BLaER1 treated with 17β-estradiol and CSF1 and Interleukin-3, amounts not matched to agents 10 nM and 100 nM (cell line): Measurements from ENCODE around the gene SHE.
A peak's percentile ranks its signal among the peaks of the same experiment; 100 is the strongest.

ENCODE experiments used
- H3K27ac ChIP-seq, 11 experiments: shearing (Covaris generic); formaldehyde crosslinking; 2 replicates each; pipeline ENCODE4 v1.8.1; 2022
- H3K27me3 ChIP-seq, 11 experiments: shearing (Covaris generic); formaldehyde crosslinking; 2 replicates each; pipeline ENCODE4 v1.8.1; 2022
- H3K36me3 ChIP-seq, 11 experiments: shearing (Covaris generic); formaldehyde crosslinking; 2 replicates each; pipeline ENCODE4 v1.8.1; 2022
- H3K4me1 ChIP-seq, 10 experiments: shearing (Covaris generic); formaldehyde crosslinking; 2 replicates each; pipeline ENCODE4 v1.8.1; 2022
- H3K4me2 ChIP-seq, 11 experiments: shearing (Covaris generic); formaldehyde crosslinking; 2 replicates each; pipeline ENCODE4 v1.8.1; 2022
- H3K4me3 ChIP-seq, 10 experiments: shearing (Covaris generic); formaldehyde crosslinking; 2 replicates each; pipeline ENCODE4 v1.8.1; 2022
- H3K9ac ChIP-seq, 11 experiments: shearing (Covaris generic); formaldehyde crosslinking; 2 replicates each; pipeline ENCODE4 v1.8.1; 2022
- H3K9me3 ChIP-seq, 11 experiments: shearing (Covaris generic); formaldehyde crosslinking; replicated peaks in 1 of 11; 2 replicates each; pipeline ENCODE4 v1.8.1; 2022
- H4K20me1 ChIP-seq, 11 experiments: shearing (Covaris generic); formaldehyde crosslinking; 2 replicates each; pipeline ENCODE4 v1.8.1; 2022
- Cebpa-rat ChIP-seq, 11 experiments: shearing (Covaris generic); IDR thresholded peaks; 2 replicates each; pipeline ENCODE4 v1.8.1; 2022

Gene SHE

DNA sequence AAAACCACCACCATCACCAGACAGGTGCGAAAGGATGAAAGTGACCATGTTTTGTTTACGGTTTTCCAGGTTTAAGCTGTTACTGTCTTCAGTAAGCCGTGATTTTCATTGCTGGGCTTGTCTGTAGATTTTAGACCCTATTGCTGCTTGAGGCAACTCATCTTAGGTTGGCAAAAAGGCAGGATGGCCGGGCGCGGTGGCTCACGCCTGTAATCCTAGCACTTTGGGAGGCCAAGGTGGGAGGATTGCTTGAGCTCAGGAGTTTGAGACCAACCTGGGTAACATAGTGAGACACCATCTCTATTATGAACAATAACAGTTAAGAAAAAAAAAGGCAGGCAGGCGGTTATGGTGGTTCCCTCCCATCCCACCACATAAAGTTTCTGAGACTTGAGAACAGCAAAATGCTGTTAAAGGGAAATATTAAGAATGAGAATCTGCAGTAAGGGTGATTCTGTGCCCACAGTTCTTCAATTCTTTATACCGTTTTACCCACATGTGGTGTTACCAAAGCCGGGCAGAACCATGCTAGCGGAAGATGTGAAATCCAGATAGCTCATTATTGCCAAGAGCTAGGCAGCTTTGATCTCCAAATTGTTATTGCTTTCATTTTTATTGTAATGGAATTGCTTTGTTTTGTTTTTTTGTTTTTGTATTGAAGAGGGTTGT, 34.6 kb downstream of the SHE start:
- 0 out of 22 replicates have a peak overlapping the region, but pooled peaks of 2 of the 11 experiments have one; percentile 67 to 69 for H3K27ac ChIP-seq
- no peak for TF ChIP-seq Cebpa-rat (IDR thresholded peaks at IDR 0.05)
- no peaks in the 10 kb centered on the region for H3K27me3 ChIP-seq

DNA sequence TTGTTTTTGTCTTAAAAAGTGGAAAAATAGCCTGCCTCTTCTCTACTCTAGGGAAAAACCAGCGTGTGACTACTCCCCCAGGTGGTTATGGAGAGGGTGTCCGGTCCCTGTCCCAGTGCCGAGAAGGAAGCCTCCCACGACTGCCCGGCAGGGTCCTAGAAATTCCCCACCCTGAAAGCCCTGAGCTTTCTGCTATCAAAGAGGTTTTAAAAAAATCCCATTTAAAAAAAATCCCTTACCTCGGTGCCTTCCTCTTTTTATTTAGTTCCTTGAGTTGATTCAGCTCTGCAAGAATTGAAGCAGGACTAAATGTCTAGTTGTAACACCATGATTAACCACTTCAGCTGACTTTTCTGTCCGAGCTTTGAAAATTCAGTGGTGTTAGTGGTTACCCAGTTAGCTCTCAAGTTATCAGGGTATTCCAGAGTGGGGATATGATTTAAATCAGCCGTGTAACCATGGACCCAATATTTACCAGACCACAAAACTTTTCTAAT, 35.2 kb downstream of the SHE start:
- Histone ChIP-seq H3K27me3 (no peaks in the 10 kb centered on the region), H3K27ac (peak overlapping the region in 3 of 11 experiments; percentile 27 to 69 (median 67); a peak in 5 of 22 replicates), H4K20me1 (peaks cover 0 to 95% (median 68%) of the 10 kb centered on the region in 11 experiments; a peak in 18 of 22 replicates), H3K4me2 (peak overlapping the region in 3 of 11 experiments; percentile 80 to 93 (median 81); a peak in 6 of 22 replicates), H3K4me1 (peaks cover 9 to 56% (median 24%) of the 10 kb centered on the region in 10 experiments; a peak in 18 of 20 replicates), H3K9me3 (no peaks in the 10 kb centered on the region), H3K4me3 (no peak overlapping the region), H3K9ac (peak overlapping the region in 3 of 11 experiments; percentile 52 to 55 (median 55); a peak in 4 of 22 replicates), H3K36me3 (peaks cover 0 to 71% (median 44%) of the 10 kb centered on the region in 11 experiments; a peak in 18 of 22 replicates)
- no peak for TF ChIP-seq Cebpa-rat (IDR thresholded peaks at IDR 0.05)

More for the DNA sequence above, 34.6 kb downstream of the SHE start:
- Histone ChIP-seq H3K4me3 (no peak overlapping the region), H3K9ac (peak overlapping the region in 1 of 11 experiments; percentile 55; a peak in 1 of 22 replicates), H3K9me3 (no peaks in the 10 kb centered on the region), H4K20me1 (peaks cover 0 to 90% (median 68%) of the 10 kb centered on the region in 11 experiments; a peak in 18 of 22 replicates), H3K36me3 (peaks cover 0 to 65% (median 38%) of the 10 kb centered on the region in 11 experiments; a peak in 18 of 22 replicates), H3K4me2 (peak overlapping the region in 3 of 11 experiments; percentile 80 to 93 (median 81); a peak in 4 of 22 replicates), H3K4me1 (peaks cover 9 to 50% (median 20%) of the 10 kb centered on the region in 10 experiments; a peak in 17 of 20 replicates)

DNA sequence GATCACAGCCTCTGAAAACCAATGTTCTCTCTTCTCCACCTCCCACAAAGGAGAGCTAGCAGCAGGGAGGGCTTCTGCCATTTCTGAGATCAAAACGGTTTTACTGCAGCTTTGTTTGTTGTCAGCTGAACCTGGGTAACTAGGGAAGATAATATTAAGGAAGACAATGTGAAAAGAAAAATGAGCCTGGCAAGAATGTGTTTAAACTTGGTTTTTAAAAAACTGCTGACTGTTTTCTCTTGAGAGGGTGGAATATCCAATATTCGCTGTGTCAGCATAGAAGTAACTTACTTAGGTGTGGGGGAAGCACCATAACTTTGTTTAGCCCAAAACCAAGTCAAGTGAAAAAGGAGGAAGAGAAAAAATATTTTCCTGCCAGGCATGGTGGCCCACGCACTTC, 36.0 kb downstream of the SHE start:
- no peaks in the 10 kb centered on the region for H3K27me3 ChIP-seq
- H3K9ac ChIP-seq, result peak overlapping the region in 3 of 11 experiments; percentile 52 to 63 (median 55); a peak in 6 of 22 replicates
- no peaks in the 10 kb centered on the region for H3K9me3 ChIP-seq
- H4K20me1 ChIP-seq, result peaks cover 0 to 99% (median 65%) of the 10 kb centered on the region in 11 experiments; a peak in 18 of 22 replicates
- H3K4me3 ChIP-seq, result no peak overlapping the region
- H3K4me1 ChIP-seq, result peaks cover 9 to 62% (median 27%) of the 10 kb centered on the region in 10 experiments; a peak in 18 of 20 replicates
- no peak for TF ChIP-seq Cebpa-rat (IDR thresholded peaks at IDR 0.05)
- H3K36me3 ChIP-seq, result peaks cover 0 to 79% (median 51%) of the 10 kb centered on the region in 11 experiments; a peak in 18 of 22 replicates
- H3K27ac ChIP-seq, result peak overlapping the region in 3 of 11 experiments; percentile 64 to 69 (median 67); a peak in 7 of 22 replicates
- H3K4me2 ChIP-seq, result peak overlapping the region in 4 of 11 experiments; percentile 10 to 93 (median 80); a peak in 7 of 22 replicates

DNA sequence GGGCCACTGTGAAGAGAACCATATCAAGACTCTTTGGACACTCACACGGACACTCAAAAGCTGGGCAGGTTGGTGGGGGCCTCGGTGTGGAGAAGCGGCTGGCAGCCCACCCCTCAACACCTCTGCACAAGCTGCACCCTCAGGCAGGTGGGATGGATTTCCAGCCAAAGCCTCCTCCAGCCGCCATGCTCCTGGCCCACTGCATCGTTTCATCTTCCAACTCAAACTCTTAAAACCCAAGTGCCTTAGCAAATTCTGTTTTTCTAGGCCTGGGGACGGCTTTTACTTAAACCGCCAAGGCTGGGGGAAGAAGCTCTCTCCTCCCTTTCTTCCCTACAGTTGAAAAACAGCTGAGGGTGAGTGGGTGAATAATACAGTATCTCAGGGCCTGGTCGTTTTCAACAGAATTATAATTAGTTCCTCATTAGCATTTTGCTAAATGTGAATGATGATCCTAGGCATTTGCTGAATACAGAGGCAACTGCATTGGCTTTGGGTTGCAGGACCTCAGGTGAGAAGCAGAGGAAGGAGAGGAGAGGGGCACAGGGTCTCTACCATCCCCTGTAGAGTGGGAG, 36.5 kb downstream of the SHE start:
- Histone ChIP-seq H3K27me3 (no peaks in the 10 kb centered on the region), H3K4me2 (peak overlapping the region in 4 of 11 experiments; percentile 10 to 93 (median 80); a peak in 7 of 22 replicates), H3K27ac (peak overlapping the region in 3 of 11 experiments; percentile 64 to 69 (median 67); a peak in 7 of 22 replicates), H3K4me1 (peaks cover 9 to 67% (median 27%) of the 10 kb centered on the region in 10 experiments; a peak in 18 of 20 replicates), H4K20me1 (peaks cover 0 to 99% (median 60%) of the 10 kb centered on the region in 11 experiments; a peak in 18 of 22 replicates), H3K4me3 (no peak overlapping the region), H3K36me3 (peaks cover 0 to 84% (median 56%) of the 10 kb centered on the region in 11 experiments; a peak in 18 of 22 replicates), H3K9ac (peak overlapping the region in 3 of 11 experiments; percentile 52 to 63 (median 55); a peak in 6 of 22 replicates), H3K9me3 (no peaks in the 10 kb centered on the region)
- TF ChIP-seq Cebpa-rat (IDR thresholded peaks at IDR 0.05), result no peak

DNA sequence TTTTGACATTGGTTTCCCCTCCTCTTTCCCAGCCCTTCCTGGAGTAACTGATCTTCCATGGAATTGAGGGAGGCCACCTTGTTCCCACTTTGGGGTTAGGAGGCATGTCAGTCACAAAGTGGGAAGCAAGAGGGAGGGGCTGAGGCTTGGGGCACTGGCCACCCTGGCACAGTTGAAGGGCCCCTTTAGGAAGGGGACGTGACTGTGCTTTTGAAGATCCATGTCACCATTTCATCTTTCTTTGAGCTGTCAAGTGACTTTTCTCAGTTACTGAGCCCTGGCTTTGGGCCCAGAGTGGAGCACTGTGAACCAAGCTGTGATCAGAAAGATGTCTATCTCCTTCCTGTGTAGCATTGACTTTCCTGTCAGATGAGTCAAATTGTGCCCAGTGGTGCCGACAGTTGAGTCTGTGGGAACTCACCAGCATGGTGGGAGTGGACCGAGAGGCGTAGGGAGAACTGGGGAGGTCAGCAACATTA, 38.7 kb downstream of the SHE start:
- Histone ChIP-seq H3K36me3 (peaks cover 0 to 100% (median 77%) of the 10 kb centered on the region in 11 experiments; a peak in 18 of 22 replicates), H3K9ac (peak overlapping the region in 3 of 11 experiments; percentile 5 to 35 (median 18); a peak in 3 of 22 replicates), H4K20me1 (peaks cover 0 to 96% (median 55%) of the 10 kb centered on the region in 11 experiments; a peak in 18 of 22 replicates), H3K27me3 (no peaks in the 10 kb centered on the region), H3K4me2 (peak overlapping the region in 9 of 11 experiments; percentile 4 to 81 (median 49); a peak in 16 of 22 replicates), H3K27ac (peak overlapping the region in 8 of 11 experiments; percentile 11 to 71 (median 46); a peak in 13 of 22 replicates), H3K4me1 (peaks cover 9 to 69% (median 27%) of the 10 kb centered on the region in 10 experiments; a peak in 18 of 20 replicates), H3K9me3 (no peaks in the 10 kb centered on the region; a peak in 1 of 22 replicates), H3K4me3 (no peak overlapping the region; a peak in 1 of 20 replicates)
- no peak for TF ChIP-seq Cebpa-rat (IDR thresholded peaks at IDR 0.05)

DNA sequence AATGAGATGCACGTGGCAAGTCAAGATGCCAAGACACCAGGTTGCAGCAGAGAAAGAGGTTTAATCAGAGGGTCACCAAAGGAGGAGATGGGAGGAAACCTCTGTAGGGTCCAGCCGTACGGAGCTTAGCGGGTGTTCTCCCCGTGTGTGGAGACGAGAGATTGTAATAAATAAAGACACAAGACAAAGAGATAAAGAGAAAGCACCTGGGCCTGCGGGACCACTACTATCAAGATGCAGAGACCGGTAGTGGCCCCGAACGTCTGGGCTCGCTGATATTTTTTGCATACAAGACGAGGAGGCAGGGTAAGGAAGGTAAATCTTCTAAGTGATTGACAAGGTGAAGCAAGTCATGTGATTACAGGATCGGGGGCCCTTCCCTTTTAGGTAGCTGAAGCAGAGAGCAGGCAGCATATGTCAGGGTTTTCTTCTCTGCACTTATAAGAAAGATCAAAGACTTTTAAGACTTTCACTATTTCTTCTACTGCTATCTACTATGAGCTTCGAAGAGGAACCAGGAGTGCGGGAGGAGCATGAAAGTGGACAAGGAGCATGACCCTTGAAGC, 41.4 kb downstream of the SHE start:
- no peak overlapping the region for H3K27ac ChIP-seq
- H3K27me3 ChIP-seq, result no peaks in the 10 kb centered on the region
- H3K36me3 ChIP-seq, result peaks cover 0 to 100% (median 93%) of the 10 kb centered on the region in 11 experiments; a peak in 20 of 22 replicates
- H3K9ac ChIP-seq, result no peak overlapping the region
- H3K4me2 ChIP-seq, result no peak overlapping the region
- no peak for TF ChIP-seq Cebpa-rat (IDR thresholded peaks at IDR 0.05)
- no peak overlapping the region for H3K4me3 ChIP-seq
- peaks cover 0 to 8% (median 0%) of the 10 kb centered on the region in 11 experiments; a peak in 2 of 22 replicates for H3K9me3 ChIP-seq
- peaks cover 0 to 94% (median 34%) of the 10 kb centered on the region in 11 experiments; a peak in 13 of 22 replicates for H4K20me1 ChIP-seq
- H3K4me1 ChIP-seq, result peaks cover 9 to 53% (median 25%) of the 10 kb centered on the region in 10 experiments; a peak in 18 of 20 replicates

DNA sequence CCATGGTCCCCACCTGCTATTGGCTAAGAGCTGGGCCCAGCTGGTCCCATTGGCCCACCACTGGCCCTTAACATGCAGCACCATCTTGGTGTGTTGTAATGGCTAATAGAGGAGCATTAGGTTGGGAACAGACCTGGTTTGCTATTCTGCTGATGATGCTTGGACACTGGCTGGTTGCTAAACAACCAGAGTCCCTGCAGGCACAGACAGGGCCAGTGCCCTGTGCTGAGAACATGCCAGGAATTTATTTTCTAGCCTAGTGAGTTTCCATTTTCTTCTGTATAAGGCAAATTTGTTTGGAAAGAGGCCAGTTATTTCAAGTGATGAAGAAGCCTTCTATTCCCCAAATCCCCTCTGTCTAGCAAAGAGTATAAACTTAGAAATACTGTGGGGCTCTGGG, 43.1 kb downstream of the SHE start:
- H3K36me3 ChIP-seq, result peaks cover 0 to 100% (median 93%) of the 10 kb centered on the region in 11 experiments; a peak in 20 of 22 replicates
- no peak overlapping the region for H3K4me3 ChIP-seq
- no peak for TF ChIP-seq Cebpa-rat (IDR thresholded peaks at IDR 0.05)
- H4K20me1 ChIP-seq, result peaks cover 0 to 94% (median 31%) of the 10 kb centered on the region in 11 experiments; a peak in 17 of 22 replicates
- H3K9me3 ChIP-seq, result peaks cover 0 to 8% (median 0%) of the 10 kb centered on the region in 11 experiments; a peak in 2 of 22 replicates
- no peak overlapping the region for H3K4me2 ChIP-seq
- H3K9ac ChIP-seq, result no peak overlapping the region
- no peaks in the 10 kb centered on the region for H3K27me3 ChIP-seq
- H3K4me1 ChIP-seq, result peaks cover 12 to 47% (median 22%) of the 10 kb centered on the region in 10 experiments; a peak in 19 of 20 replicates
- H3K27ac ChIP-seq, result no peak overlapping the region
